CD4-positive, alpha-beta T cell treated with Interferon alpha-2 for 1 hour (primary cell): ENCODE measurements around the gene PODNL1.

Experiments used
- DNase-seq, 2 donors: peaks; one replicate each; pipeline ENCODE4 v3.0.0-alpha.2; 2020 to 2022

The PODNL1 gene

GRCh38 chr19:13887517-13887916 is 50.7 kb downstream of the PODNL1 start:
- DNase-seq: no peak

DNA sequence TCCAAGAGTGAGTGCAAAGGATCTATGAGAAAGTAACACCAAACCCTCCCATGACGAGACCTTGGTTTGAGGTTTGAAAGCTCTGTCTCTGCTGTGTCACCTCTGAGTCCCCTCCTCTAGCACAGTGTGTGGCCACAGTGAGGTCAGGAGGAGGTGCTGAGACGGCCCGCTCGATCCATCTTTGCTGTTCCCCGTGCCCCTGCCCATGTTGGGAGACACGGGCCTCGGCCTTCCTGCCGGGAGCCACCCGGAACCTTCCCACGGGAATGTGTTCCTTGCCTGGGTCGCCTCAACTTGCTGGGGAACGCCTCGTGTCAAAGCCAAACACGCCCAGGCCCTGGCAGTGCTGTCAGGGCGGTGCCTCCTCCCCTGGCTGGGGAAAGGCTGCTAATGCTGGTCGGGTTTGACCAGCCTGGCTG is 51.2 kb downstream of the PODNL1 start:
- peak; percentile 34 to 61 for DNase-seq

DNA sequence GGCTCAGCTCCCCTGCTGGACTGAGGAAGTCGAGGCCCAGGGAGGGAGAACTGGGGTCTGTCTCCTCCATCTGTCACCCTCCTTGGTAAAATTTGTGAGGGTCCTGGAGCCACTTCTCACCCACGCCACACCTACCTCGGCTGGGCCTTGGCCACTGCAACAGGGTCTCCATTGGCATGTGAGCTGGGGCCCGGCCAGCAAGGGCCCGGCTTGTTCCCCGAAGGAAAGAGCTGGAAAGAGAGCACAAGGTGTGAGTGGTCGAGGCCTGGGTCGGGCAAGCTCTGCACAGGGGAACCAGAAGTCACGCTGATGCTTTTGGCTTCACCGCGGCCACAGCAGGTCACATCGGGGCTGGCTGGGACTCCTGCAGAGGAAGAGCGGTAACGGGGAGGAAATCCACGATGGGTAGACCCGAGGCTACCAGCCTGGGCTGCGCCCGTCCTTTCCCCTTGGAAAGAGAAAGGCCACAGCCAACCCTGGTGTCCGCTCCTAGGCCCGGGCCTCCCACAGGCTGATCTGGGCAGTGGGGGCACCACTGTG is 52.3 kb downstream of the PODNL1 start:
- no peak for DNase-seq

GRCh38 chr19:13884726-13885591 is 53.3 kb downstream of the PODNL1 start:
- DNase-seq: no peak

DNA sequence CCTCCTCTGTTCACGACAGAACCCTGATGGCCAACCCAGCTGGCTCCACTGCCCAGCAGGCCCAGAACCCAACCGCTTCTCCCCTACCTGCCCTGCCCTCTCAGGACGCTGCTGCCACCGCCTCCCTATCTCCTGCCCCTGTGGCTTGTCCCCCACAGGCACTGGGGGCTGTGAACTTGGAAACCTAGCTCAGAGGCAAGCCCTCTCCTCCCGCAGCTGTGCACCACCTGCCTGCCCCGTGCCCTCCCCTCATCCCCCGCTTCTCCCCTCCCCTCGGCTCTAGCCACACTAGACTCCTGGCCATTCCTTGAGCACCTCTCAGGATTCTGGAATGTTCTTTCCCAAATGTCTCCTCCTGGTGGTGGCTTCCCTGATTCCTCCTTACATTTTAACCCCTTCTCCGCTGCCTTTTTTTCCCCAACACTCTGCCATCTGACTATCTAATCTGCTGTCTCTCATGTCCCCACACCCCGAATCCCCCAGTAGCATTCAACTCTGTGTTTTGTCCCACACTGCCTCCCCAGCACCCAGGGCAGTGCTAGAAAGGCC is 54.6 kb downstream of the PODNL1 start:
- no peak for DNase-seq

DNA sequence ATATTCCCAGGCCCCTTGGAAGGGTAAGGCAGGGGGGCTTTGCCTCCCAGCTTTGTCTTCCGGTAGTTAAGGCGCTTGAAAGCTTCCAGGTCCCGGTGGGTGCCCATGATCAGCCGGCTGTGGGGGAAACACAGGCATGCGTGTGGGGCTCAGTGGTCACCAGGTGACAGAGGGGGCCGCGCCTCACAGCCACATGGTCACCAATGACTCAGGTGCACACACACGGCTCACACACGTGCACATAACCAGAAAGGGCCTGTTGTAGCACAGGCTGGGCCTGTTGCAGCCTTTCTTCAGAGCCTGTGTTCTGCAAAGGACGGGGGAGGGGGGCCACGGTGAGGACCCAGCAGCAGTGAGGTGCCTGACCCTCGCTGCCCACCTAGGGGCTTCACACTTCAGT is 55.4 kb downstream of the PODNL1 start:
- DNase-seq: no peak

DNA sequence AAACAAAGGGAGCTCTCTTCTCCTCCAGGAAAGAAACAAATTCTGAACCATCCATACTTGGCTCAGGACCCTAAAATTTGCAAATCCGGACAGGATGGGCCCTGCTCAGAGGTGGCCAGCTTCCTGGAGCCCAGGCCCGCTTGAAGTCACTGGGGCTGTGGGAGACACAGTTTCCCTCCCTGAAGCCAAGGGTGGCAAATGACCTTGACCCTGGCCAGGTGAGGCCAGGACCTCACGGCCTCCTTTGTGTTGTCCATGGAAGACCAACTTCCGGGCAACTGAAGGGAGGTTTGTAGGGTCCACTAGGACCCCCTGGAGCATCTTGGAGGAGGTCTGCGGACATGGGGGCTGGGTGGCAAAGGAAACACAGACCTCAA is 55.8 kb downstream of the PODNL1 start:
- no peak for DNase-seq

DNA sequence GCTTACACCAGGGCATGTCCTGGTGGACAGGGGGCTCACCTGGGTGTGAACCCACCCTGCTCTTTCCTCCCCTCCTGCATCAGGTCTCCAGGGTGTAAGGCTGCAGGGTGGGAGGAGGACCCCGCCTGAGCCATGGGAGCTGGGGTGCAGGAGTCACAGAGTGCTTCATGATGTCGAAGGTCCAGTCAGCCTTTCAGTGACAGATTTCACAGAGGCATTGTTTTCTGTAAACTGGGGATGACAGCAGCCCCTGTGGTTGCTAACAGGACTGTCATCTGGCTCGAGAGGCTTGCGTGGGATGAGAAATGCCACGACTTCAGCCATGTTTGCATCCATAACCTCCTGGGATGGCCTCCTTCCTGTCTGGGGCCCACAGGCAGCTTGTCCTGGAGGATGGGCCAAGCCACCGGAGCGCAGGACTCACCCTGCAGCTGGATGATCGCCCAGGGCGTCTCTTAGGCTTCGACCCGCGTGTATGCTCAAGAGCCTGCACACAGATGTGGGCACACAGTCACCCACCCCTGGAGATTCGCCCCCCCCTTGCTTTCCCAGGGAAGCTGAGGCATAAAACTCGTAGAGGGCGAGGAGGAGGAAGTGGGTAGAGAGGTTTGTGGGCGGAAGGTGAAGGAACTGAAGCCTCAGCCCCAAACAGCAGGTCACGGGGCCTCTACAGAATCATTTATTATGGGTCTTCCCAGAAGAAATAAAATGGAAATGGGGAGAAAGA is 56.4 kb downstream of the PODNL1 start:
- peak in 1 of 2 donors; percentile 55 for DNase-seq

DNA sequence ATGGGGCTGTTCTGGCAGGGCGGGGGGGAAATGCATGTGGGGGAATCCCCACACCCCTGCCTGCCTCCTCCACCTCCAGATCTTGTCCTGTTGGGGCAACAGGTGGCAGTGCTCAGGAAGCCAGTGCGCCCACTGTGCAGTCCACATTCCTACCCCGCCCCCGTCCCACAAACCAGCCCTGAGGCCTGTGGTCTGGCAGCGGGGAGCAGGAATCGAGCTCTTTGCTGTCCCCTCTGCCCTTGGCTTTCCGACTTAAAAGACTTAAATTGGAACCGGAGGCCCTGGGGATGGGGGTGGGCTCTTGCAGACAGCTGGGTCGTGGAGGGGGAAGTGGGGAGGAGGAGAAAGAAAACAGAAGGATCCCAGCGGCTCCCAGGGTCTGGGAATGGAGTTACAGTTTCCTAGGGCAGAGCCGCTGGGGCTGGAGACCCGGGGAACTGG is 56.9 kb downstream of the PODNL1 start:
- peak in 1 of 2 donors; percentile 43 for DNase-seq
